Fibroblast of upper back skin (primary cell): ENCODE results near the gene GPRIN3.
A peak's percentile ranks its signal among the peaks of the same experiment; 100 is the strongest.

Source experiments
- DNase-seq: peaks from one replicate; pipeline ENCODE4 v3.0.0-alpha.2; 2013

GPRIN3 gene

DNA sequence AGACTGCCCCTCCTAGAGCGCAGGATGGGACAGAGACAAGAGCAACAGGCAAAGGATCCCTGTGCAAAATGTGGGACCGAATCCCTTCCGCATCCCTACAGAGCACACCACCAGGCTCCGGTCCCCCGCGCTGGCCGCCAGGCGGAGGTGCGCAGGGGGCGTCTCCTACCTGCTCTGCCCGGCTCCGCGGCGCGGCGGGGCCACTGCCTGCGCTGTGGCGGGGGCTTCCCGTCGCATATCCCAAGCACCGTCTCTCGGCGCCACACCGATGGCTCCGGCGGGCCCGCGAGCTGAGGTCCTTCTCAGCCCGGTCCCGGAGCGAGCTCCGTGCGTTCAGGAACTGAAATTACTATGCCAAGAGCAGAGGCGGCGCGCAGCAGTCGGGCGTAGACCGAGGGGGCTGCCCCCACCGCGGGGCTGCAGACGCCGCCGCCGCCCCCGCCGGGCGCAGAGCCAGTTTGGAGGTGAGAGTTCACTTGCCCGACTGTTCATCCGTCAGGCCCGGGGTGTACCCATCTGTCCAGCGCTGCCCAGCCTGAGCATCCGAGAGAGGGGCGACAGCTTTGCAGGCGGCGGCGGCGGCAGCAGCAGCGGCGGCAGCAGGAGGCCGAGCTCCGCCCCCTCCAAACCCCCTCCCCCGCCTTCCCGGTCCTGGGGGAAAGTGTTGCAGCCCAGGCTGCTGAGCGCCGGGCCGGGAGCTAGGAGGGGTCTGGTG lies at the start of gene GPRIN3:
Gene GPRIN3 (minus strand): TSS at position 355 of the 715 bp plus-strand sequence. CDS start 57,690 bp downstream, outside the sequence.
- DNase-seq = peak; percentile 9

DNA sequence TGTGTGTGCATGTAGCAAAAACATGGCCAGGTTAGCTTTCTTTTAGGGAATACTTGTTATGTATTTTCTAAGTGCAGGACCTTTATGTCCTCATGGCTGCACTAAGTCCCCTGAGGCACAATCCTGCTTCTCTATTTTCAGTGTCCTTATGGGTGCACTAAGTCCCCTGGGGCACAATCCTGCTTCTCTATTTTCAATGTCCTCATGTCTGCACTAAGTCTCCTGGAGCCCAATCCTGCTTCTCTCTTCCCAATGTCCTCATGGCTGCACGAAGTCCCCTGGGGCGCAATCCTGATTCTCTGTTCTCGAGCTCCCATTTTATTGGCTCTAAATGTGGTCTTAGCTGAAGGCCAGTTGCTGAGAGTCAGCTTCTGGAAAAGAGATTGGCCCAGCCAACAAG lies 49.7 kb upstream of the GPRIN3 start:
- no peak for DNase-seq

DNA sequence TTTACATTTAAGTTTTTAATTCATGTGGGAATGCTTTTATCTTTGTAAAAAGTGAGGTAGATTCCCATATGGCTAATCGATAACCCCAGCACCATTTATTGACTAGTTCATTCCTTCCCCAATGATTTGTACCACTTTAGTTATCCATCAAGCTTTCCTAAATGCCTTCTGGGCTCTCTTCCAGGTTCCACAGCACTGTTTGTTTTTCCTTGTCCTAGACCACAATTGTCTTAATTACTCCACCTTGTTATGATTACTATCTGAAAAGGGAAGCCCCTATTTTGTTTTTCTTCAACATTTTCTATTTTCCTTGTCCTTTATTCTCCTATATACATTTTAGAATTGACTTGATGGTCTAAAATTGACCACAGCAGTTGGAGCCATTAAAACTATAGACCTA lies 48.5 kb upstream of the GPRIN3 start:
- no peak for DNase-seq

DNA sequence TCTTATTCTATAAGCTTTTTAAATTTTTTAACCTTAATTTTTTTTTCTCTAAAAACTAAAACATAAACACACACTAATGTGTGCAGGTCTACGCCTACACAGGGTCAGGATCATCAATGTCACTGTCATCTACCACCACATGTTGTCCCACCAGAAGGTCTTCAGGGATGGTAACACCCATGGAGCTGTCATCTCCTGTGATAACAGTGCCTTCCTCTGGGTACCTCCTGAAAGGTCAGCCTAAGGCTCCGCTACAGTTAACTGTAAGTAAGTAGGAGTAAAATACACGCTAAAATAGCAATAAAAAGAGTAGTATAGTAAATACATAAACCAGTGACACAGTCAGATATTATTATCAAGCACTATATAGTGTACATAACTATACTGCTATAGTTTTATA lies 45.9 kb upstream of the GPRIN3 start:
- DNase-seq = no peak

DNA sequence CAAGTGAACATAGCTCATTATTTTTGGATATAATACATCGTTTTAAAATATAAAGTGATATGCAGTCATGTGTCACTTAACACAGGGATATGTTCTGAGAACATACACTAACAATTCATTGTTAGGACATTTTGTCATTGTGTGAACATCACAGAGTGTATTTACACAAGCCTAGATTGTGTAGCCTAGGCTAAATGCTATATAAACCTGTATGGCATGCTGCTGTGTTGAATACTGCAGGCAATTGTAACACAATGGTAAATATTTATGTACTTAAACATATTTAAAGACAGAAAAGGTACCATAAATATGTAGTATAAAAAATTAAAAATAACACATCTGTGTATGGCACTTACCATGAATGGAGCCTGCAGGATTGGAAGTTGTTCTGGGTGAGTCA lies 44.9 kb upstream of the GPRIN3 start:
- DNase-seq = no peak

DNA sequence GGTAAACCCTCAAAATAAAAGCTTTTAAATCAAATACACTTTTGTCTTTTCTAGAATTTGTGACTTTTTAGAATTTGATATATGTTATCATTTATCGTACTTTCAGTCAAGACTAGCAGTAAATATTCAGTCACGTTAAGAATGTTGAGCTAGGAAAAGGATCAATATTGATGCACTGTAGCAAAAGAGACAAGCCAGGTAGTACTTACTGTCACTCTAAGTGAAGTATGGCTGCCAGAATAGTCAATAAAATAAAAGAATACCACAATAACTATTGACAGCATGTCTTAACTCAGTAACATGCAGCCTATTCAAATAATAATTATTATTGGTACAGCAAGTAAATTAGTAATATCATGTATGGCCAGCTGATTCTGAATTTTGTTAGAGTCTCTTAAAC lies 43.6 kb upstream of the GPRIN3 start:
- no peak for DNase-seq

DNA sequence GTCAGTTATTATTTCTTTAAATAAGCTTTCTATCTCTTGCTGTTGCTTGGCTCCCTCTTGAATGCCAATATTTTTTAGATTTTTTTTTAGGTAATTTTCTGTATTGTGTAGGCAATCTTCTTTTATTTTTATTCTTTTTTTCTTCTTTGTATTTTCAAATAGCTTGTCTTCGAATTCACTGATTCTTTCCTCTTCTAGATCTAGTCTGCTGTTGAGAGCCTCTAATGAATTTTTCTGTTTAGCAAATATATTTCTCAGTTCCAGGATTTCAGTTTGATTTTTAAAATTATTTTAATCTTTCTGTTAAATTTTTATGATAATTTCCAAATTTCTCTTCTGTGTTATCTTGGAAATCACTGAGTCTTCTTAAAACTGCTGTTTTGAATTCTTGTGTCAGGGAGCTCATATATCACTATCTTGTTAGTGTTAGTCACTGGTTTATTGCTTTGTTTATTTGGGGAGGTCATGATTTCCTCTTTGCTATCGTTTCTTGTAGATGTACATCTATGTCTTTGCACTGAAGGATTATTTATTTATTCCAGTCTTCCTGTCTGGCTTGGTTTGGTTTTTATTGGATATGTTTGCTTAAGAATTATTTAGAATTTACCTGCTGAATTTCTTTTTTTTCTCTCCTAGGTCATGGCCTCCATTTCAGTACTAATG lies 39.9 kb upstream of the GPRIN3 start:
- no peak for DNase-seq

DNA sequence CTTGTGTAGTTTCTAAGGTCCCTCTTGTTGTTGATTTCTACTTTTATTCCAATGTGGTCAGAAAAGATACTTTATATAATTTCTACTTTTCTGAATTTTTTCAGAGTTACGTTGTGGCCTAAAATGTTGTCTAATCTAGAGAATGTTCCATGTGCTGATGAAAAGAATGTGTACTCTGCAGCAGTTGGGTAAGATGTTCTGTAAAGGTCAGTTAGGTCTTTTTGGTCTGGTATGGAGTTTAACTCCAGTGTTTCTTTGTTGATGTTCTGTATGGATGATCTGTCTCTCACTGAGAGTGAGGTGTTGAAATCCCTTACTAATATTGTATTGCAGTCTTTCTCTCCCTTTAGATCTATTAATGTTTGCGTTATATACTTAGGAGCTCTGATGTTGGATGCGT lies 37.0 kb upstream of the GPRIN3 start:
- DNase-seq = no peak

DNA sequence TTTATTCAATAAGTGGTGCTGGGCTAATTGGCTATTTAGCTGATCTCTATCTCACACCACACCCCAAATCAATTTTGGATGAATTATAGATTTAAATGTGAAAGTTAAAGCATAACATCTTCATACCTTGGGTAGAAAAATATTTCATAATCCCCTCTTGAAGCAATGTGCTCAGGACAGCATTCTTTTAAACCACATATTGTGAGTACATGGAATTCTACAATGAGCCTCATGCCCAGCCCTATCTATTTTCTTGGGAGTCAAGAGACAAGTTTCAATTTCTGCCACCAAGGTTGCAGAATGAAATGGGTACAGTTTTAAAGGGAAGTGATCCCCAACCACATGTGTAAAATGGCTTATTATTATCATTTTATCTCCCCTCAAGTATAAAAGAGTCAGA lies 30.6 kb upstream of the GPRIN3 start:
- DNase-seq = no peak

DNA sequence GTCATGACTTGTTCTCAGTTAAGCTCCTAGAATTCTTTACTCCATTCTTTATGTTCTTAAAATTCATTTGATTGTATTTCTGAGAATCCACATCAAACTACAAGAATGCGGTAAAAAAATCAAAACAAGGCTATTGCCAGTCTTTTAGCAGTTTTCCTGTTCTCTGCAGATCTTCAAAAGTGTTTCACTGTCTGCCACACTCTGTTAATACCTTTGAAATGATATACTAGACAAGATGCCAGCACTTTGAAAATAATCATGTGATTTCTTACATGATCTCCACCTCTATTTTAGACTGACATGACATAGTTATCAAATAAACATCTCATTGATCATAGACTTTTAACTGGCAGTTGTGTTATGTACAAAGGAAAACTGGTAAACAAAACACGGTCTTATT lies 30.1 kb upstream of the GPRIN3 start:
- DNase-seq = no peak

DNA sequence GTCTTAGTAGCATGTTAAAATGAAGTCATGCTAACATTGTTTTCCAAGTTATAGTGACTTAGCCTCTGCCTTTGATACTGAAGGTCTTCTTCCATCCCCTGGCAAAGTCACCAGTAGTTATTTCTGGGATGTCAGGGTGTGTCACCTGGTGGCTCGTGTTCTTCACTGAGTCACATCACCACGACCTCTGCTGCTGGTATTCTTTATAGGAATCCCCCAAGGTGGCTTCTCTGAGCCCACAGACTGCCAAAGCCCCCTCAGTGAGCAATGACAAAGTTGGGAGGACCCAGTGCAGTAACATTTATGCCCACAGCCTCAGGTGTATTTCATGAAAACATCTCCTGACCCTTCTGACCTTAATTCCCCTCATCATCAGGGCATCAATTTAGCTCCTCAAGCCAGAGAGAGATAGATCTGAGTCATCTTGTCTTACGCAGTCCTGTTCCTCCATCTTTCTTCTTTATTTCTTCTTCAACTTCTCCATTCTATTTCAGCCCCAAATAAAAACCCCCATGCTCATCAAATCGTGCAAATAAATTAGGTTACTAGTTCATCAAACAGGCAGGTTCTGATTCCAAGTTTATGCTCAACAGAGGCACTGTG lies 29.3 kb upstream of the GPRIN3 start:
- no peak for DNase-seq

DNA sequence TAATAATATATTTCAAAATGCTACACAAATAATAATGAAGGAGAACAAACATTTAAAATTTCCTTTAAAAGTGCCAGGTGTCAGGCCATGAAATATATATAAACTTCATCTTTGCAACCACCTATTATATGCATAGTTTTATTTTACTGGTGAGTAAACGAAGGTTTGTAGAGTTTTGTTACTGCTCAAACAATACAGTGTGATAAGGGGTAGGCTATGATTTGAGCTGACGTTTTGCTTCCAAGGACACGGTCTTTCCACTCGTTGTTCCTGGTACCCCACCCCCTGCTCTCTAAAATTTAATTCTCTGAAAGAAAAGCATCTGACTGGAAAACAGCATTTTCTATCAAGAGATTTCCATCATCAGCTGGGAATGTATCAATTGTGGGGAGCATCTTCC lies 27.2 kb upstream of the GPRIN3 start:
- no peak for DNase-seq

DNA sequence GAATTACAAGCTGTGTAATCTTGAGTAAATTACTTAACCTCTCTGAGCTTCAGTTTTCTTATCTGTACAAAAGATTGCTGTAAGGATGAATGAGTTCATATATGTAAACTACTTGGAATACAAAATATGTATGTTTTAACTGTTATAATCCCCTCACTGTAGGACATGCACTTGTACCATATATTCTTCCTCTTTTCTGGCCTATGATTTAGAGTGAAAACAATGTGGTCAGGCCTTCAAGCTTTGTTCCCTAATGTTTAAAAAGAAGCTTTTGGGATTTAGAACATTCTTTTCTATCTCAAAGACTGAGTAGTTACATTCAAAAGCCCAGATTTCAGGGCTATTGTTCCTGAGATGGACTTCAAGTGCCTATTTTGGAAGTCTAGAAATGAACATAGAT lies 26.7 kb upstream of the GPRIN3 start:
- DNase-seq = no peak

DNA sequence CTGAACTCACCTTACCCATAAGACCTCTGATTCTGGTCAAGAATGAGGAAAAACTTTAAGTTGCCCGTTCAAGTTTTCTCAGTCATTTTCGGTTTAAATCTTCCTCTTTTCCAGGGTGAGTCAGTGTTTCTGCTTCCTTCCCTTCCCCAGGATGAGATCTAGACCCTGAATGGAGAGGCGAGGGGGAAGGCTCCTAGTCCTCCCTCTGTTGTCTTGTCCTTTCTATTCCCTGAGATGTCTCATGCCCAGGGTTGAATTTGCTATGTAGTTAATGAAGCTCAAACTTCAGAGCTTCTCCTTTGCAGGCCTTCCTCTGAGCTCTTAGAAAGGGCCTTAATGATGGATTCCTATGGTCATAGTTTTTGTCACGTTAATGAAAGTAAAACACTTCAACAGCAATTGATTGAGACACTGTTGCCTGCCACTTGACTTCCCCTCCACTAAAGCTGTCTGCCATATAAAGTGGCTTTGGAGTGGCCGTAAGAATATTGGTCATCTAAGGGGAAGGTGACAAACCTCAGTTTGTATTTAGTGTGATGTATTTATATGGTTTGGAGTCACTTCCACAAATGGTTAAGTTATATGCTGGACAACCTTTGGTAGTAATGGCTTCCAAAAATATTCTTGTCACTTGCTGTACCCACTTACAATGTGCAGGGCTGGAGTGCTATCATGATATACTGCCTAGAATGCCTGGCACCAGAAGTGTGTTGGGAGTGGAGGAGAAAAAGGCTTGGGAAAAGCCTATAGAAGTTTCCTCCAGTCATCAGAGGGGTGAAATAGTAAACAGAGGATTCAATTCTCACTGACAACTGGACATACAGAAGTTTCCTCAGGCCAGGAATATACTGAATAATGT lies 24.3 kb upstream of the GPRIN3 start:
- no peak for DNase-seq

DNA sequence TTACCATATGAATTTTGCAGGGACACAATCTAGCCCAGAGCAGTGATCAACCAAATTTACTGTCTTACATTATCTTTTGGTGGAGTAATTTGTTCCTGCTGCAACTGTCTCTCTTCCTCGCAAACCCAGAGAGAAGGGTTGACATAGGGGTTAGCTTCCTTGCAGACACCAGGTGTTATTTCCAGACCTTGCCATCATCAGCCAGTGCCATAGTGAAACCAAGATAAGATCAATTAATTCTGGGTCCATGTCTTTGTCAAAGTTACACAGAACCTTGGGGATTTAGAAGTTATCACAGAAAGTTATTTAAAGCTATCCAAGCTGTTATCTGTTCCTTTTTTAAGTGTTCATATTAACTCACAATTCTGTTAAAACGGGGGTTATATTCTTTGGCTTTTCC lies 23.6 kb upstream of the GPRIN3 start:
- no peak for DNase-seq

DNA sequence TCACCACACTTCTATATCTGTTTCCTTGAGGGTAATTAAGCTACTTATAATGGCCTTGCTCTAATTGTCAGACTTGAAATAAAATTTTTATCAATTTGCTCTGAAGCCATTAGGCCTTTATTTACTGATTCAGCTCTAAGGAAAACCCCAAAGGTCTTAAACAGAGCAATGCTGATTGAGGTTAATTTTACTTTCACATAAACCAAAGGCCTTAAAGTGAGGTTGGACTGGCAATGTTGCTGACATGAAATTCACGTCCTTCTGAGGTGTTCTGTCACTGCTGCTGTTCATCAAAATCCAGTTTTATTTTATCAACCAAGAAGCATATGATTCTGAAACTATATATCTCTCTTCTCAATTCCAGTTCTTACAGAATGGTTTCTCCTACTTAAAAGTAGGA lies 21.7 kb upstream of the GPRIN3 start:
- DNase-seq = no peak

DNA sequence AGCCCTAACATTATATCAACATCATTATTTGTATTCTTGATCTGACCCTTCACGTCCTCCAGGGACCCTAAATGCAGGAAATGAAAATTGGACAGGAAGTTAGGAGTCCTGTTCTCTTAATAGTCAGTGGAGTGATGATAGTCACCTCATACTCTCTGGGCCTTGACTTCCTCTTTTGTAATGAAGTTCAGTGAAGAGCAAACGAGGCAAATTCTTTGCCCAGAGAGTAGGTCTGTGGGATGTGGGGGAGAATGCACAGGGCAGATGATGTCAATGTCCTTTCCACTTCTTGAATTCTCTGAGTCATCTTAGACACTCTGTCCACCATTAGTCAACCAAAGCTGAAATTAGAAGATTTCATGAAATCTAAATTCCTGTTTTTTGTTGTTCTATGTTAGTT lies 17.1 kb upstream of the GPRIN3 start:
- DNase-seq = peak; percentile 6

DNA sequence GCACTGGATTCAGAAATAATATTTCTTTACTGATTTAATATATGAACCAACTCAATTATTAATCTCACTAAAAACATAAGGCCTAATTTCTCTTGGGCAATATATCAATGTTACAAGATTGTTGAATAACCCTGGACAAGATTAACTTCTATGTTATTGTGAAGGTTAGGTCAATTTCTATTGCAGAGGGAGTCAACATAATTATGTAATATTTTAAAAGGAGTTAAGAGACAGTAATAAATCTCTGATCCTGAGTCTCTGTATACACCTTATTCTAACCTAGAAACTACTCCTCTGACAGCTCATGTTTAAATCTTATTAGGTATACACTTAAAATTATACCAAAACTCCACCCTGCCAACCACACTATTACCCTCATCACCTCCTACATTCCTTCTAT lies 15.1 kb upstream of the GPRIN3 start:
- no peak for DNase-seq

DNA sequence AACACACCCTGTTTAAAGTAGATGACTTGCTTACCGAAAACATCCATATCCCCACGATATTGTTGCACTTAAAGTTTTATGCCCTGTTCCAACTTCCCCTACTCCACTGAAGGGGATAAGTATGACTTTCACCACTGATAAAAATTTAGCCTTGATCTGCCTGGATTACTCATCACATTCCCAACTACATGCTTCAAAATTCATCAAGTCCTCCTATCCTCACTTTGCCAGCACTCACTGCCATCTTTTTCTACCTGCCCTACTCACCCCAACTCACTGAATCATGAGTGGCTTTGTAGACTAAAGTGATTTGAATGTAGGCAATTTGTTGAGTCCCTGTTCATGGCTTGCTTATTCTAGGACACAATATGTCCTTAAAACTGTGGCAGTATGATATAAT lies 12.2 kb upstream of the GPRIN3 start:
- DNase-seq = peak; percentile 1

DNA sequence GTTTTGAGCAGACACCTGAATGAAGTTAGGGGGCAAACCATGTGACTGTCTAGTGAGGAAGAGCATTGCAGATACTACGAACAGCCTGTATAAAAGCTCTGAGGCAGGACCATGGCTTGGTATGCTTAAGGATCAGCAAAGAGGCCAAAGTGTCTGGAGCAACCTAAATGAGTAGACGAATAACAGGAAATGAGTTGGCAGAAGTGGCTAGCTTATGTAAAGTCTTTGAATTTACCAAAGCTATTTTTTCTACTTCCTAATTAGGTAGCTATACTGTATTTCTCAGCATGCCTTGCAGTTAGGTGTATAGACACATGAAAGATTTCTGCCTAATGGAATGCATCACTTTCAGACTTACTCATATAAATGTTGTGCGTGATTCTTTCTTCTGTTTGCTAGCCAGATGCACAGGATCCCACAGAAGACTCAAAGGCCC lies 9.3 kb upstream of the GPRIN3 start:
- peak; percentile 49 for DNase-seq

DNA sequence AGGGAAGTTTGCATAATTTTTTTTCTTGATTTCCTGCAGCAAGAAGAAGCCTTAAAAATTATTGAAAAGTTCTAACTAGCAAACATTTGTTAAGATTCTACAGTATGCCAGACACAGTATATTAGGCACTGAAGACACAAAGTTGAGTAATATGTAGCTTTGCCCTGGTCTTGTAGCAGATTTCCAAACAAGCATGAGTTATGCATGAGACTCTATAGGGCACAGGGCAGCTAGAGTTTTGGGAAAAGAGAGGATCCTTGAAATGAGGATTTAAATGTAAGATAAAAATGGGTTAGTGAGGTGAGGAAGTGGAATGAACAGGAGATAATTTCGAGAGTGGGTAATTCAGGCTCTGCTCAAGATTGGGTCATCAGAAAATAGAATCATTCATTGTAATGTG lies 8.6 kb upstream of the GPRIN3 start:
- DNase-seq = no peak

DNA sequence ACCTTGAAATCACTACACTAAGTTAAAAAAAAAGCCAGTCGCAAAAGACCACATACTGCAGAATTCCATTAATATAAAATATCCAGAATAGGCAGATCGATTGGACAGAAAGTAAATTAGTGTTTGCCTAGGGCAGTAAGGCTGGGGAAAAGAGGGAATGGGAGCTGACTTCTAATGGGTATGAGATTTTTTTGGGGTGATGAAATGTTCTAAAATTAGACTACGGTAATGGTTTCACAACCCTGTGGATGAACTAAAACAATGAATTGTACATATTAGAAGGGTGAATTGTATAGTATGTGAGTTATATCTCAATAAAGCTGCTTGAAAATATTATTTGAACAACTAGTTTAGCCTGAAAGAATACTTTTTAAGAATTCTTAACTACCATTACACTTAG lies 6.7 kb upstream of the GPRIN3 start:
- peak; percentile 16 for DNase-seq

DNA sequence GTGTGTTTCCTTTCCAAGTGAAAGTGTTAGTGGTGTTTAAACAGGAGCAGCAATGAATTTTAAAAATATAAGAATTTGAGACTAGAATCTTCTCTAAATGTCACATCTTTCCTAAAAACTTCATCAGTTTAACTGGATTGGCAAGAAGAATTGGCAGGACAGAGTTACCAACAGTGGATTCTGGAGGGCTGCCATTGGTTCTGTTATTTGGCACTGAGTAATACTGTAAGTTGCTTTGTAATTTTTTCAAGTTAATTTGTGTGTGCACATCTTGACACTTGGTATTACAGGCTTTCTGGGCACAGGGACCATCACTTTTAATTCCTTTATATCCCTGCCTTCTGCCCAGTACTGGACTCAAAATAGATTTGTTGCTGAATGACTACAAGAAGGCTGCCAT lies 4.5 kb upstream of the GPRIN3 start:
- peak; percentile 11 for DNase-seq

DNA sequence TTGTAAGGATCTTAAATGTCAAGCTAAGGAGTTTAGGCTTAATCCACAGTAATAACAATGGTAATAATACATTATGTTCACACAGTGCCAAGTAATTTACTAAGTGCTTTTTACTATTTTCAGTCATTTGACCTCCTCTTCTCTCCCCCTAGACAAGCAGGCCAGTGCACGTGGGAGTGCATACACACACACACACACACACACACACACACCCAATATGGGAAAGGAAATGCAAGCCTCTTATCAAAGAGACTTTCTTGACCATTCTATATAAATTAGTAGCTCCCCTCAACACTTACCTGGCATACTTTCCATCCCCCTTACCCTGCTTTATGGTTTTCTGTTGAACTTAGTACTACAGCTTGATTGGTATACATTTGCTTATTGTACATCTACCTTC lies 3.8 kb upstream of the GPRIN3 start:
- DNase-seq = no peak
